HepG2 (cell line): ENCODE data around the gene PTGIS. TPM values are rescaled to one million over a fixed set of nuclear protein-coding genes. Genes with fewer than 3 reads are reported as not detected.

ENCODE experiments used
- AHR ChIP-seq: IDR thresholded peaks from 2 replicates; pipeline ENCODE4 v1.6.1; 2018; ENCODE audit warnings: missing genetic modification reagents, missing compliant biosample characterization
- AKAP8 ChIP-seq: sonication (generic); formaldehyde crosslinking; IDR thresholded peaks from 2 replicates; pipeline ENCODE4 v1.5.1; 2020; ENCODE audit warnings: mild to moderate bottlenecking, missing genetic modification reagents
- ARNTL ChIP-seq: sonication (generic); formaldehyde crosslinking; IDR thresholded peaks from 2 replicates; pipeline ENCODE4 v1.4.0; 2020; ENCODE audit warnings: mild to moderate bottlenecking, missing genetic modification reagents
- CEBPG ChIP-seq: IDR thresholded peaks from 2 replicates; pipeline ENCODE4 v1.6.1; 2016
- GMEB2 ChIP-seq: IDR thresholded peaks from 2 replicates; pipeline ENCODE4 v1.6.1; 2016; ENCODE audit warnings: missing biosample characterization, missing genetic modification reagents, low read depth
- NCOA1 ChIP-seq: sonication (generic); formaldehyde crosslinking; IDR thresholded peaks from 2 replicates; pipeline ENCODE4 v1.9.0; 2021; ENCODE audit warnings: missing genetic modification reagents
- REXO4 ChIP-seq: sonication (generic); formaldehyde crosslinking; IDR thresholded peaks from 2 replicates; pipeline ENCODE4 v1.8.0; 2022; ENCODE audit warnings: missing genetic modification reagents, mild to moderate bottlenecking, borderline replicate concordance
- SNAI1 ChIP-seq: sonication (generic); formaldehyde crosslinking; IDR thresholded peaks from 2 replicates; pipeline ENCODE4 v1.5.0; 2020; ENCODE audit warnings: mild to moderate bottlenecking, missing genetic modification reagents, borderline replicate concordance
- TFDP1 ChIP-seq: IDR thresholded peaks from 2 replicates; pipeline ENCODE4 v1.6.1; 2016; ENCODE audit warnings: missing compliant biosample characterization, missing genetic modification reagents, borderline replicate concordance
- ZNF264 ChIP-seq: sonication (generic); formaldehyde crosslinking; IDR thresholded peaks from 2 replicates; pipeline ENCODE4 v1.4.0; 2020; ENCODE audit warnings: missing genetic modification reagents
- ZNF441 ChIP-seq: sonication (generic); formaldehyde crosslinking; IDR thresholded peaks from 2 replicates; pipeline ENCODE4 v1.7.0; 2021; ENCODE audit warnings: missing genetic modification reagents, borderline replicate concordance
- ZNF513 ChIP-seq: sonication (generic); formaldehyde crosslinking; conservative IDR thresholded peaks from 2 replicates; pipeline ENCODE4 v1.5.0; 2020; ENCODE audit warnings: missing genetic modification reagents
- ZNF567 ChIP-seq: sonication (generic); formaldehyde crosslinking; IDR thresholded peaks from 2 replicates; pipeline ENCODE4 v1.8.1; 2023; ENCODE audit warnings: mild to moderate bottlenecking, missing genetic modification reagents, borderline replicate concordance
- ZNF569 ChIP-seq: sonication (generic); formaldehyde crosslinking; IDR thresholded peaks from 2 replicates; pipeline ENCODE4 v1.5.0; 2020; ENCODE audit warnings: mild to moderate bottlenecking, missing genetic modification reagents, moderate library complexity, borderline replicate concordance
- ZNF589 ChIP-seq: sonication (generic); formaldehyde crosslinking; conservative IDR thresholded peaks from 2 replicates; pipeline ENCODE4 v1.8.0; 2022; ENCODE audit warnings: mild to moderate bottlenecking, moderate library complexity, missing genetic modification reagents
- ZNF747 ChIP-seq: sonication (generic); formaldehyde crosslinking; IDR thresholded peaks from 2 replicates; pipeline ENCODE4 v1.8.1; 2023; ENCODE audit warnings: missing genetic modification reagents, mild to moderate bottlenecking, borderline replicate concordance
- ZNF776 ChIP-seq: sonication (generic); formaldehyde crosslinking; IDR thresholded peaks from 2 replicates; pipeline ENCODE4 v1.4.0; 2020; ENCODE audit warnings: mild to moderate bottlenecking, missing genetic modification reagents
- polyA plus RNA-seq, 8 experiments: library from polyadenylated mRNA; depleted of rRNA in 3 of 8; stranded (reverse) in 7 of 8; unstranded in 1 of 8; fragments of >200 nt; fragmentation: Illumina TruSeq in 4 of 8; extraction: Trizol in 4 of 8; gene quantifications; 2 replicates each; pipeline versions ENCODE4 v1.2.1 to v1.2.3, GENCODE V29; 2011 to 2016; ENCODE audit warnings: low read depth in 4 of 8, missing spikeins in 1 of 8, mixed read lengths in 1 of 8; ENCODE audit not compliant: insufficient read depth in 1 of 8
- total RNA-seq, 5 experiments: library from RNA; depleted of rRNA; stranded (reverse); fragments of >200 nt; fragmentation: Illumina TruSeq; extraction: Trizol; gene quantifications; 2 replicates each; pipeline ENCODE4 v1.2.3, GENCODE V29; 2016; ENCODE audit warnings: low read depth in 1 of 5
- TF ChIP-seq, protein P1 (sequence below): sonication (generic); formaldehyde crosslinking; IDR thresholded peaks from 2 replicates; pipeline ENCODE4 v1.4.0; 2020; ENCODE audit warnings: missing genetic modification reagents

PTGIS gene
- total and polyA plus RNA-seq, 2 of the 13 experiments (the other 11 are each of a cell fraction or from before 2014, with no cell fraction given) = not detected

DNA sequence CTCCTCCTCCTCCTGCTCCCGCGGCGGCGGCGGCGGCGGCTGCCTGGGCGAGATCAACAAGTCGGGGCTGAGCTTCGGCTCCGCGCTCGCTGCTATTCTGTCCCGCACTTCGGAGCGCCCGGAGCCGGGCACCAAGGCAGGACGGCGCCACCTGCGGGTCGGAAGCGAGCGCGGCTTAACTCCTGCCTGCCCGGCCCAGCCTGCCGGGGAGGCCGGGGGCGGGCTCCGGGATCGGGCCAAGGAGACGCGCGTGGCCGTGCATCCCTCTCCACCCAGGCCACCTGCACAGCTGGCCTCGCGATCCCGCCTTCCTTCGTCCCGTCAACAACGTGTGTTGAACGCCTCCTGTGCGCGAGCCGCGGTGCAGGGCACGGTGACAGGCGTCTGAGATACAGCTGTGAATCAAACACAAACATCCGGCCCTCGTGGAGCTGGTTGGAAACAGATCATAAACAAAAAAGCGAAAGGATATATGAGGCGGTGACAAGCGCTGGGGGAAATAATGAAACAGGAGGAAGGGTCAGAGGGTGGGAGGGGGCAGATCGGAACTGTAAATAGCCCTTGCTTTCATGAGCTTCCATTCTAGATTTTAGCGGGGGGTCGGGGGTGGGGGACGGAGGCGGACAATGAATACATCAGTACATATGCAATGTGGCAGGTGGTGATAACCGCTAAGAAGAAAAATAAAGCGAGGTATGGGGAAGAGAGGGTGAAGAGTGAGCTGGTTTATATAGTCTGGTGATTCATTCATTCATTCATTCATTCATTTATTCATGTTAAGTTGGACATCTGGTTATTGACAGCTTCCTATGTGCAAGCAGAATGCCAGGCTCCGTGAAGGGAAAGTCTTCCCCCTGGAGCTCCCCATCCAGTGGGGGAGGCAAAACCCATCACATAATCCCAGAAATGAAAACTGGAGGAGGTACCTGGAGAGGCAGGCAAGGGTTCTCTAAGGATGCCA, 83.5 kb downstream of the PTGIS start (continued):
- TF ChIP-seq, protein P1, sequence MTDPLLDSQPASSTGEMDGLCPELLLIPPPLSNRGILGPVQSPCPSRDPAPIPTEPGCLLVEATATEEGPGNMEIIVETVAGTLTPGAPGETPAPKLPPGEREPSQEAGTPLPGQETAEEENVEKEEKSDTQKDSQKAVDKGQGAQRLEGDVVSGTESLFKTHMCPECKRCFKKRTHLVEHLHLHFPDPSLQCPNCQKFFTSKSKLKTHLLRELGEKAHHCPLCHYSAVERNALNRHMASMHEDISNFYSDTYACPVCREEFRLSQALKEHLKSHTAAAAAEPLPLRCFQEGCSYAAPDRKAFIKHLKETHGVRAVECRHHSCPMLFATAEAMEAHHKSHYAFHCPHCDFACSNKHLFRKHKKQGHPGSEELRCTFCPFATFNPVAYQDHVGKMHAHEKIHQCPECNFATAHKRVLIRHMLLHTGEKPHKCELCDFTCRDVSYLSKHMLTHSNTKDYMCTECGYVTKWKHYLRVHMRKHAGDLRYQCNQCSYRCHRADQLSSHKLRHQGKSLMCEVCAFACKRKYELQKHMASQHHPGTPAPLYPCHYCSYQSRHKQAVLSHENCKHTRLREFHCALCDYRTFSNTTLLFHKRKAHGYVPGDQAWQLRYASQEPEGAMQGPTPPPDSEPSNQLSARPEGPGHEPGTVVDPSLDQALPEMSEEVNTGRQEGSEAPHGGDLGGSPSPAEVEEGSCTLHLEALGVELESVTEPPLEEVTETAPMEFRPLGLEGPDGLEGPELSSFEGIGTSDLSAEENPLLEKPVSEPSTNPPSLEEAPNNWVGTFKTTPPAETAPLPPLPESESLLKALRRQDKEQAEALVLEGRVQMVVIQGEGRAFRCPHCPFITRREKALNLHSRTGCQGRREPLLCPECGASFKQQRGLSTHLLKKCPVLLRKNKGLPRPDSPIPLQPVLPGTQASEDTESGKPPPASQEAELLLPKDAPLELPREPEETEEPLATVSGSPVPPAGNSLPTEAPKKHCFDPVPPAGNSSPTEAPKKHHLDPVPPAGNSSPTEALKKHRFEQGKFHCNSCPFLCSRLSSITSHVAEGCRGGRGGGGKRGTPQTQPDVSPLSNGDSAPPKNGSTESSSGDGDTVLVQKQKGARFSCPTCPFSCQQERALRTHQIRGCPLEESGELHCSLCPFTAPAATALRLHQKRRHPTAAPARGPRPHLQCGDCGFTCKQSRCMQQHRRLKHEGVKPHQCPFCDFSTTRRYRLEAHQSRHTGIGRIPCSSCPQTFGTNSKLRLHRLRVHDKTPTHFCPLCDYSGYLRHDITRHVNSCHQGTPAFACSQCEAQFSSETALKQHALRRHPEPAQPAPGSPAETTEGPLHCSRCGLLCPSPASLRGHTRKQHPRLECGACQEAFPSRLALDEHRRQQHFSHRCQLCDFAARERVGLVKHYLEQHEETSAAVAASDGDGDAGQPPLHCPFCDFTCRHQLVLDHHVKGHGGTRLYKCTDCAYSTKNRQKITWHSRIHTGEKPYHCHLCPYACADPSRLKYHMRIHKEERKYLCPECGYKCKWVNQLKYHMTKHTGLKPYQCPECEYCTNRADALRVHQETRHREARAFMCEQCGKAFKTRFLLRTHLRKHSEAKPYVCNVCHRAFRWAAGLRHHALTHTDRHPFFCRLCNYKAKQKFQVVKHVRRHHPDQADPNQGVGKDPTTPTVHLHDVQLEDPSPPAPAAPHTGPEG = peak; percentile 73; the same call in 1 of the 2 replicates
- TF ChIP-seq ZNF589 = peak; percentile 39; the same call in 1 of the 2 replicates
- peak; percentile 60; the same call in 1 of the 2 replicates for TF ChIP-seq TFDP1 (CRISPR knock-in tag)
- TF ChIP-seq ZNF567 (CRISPR knock-in tag) = 0 out of 2 replicates have a peak, but pooled peaks have one; percentile 53
- no peak for TF ChIP-seq ZNF569
- no peak for TF ChIP-seq SNAI1 (CRISPR knock-in tag)
- TF ChIP-seq NCOA1 (CRISPR knock-in tag) = no peak
- no peak; the same call in 1 of the 2 replicates for TF ChIP-seq CEBPG
- 0 out of 2 replicates have a peak, but pooled peaks have one; percentile 52 for TF ChIP-seq ZNF747 (CRISPR knock-in tag)
- no peak; the same call in 1 of the 2 replicates for TF ChIP-seq AKAP8 (CRISPR knock-in tag)
- TF ChIP-seq ZNF776 (CRISPR knock-in tag) = no peak
- TF ChIP-seq AHR (CRISPR knock-in tag) = peak; percentile 76; the same call in 1 of the 2 replicates
- no peak for TF ChIP-seq ZNF264 (CRISPR knock-in tag)
- TF ChIP-seq GMEB2 = no peak
- no peak for TF ChIP-seq REXO4 (CRISPR knock-in tag)
- 0 out of 2 replicates have a peak, but pooled peaks have one; percentile 14 for TF ChIP-seq ZNF513 (CRISPR knock-in tag)
- TF ChIP-seq ARNTL = 0 out of 2 replicates have a peak, but pooled peaks have one; percentile 27
- TF ChIP-seq ZNF441 (CRISPR knock-in tag) = peak; percentile 79; the same call in 1 of the 2 replicates
